ENCODE results near the gene TET1.
A peak's percentile ranks its signal among the peaks of the same experiment; 100 is the strongest.

The TET1 gene

DNA sequence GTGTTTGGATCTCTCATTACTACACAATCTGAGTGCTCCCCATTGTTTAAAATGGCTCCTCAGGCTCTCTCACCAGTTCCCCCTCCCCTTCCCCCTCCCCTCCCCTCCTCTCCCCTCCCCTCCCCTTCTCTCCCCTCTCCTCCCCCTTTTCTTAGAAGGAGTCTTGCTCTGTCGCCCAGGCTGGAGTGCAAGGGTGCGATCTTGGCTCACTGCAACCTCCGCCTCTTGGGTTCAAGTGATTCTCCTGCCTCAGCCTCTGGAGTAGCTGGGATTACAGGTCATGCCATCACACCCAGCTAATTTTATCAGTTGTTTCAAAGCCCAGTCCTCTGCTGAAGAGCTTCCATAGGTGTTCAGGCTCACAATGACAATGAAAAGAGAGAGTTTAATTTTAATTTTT lies 157.3 kb downstream of the TET1 start:
- no peak overlapping the region for H3K4me3 ChIP-seq (ENCODE audit: low read depth, low read length)
- no peak for DNase-seq (ENCODE audit: low read depth)
- TF ChIP-seq, protein P1, sequence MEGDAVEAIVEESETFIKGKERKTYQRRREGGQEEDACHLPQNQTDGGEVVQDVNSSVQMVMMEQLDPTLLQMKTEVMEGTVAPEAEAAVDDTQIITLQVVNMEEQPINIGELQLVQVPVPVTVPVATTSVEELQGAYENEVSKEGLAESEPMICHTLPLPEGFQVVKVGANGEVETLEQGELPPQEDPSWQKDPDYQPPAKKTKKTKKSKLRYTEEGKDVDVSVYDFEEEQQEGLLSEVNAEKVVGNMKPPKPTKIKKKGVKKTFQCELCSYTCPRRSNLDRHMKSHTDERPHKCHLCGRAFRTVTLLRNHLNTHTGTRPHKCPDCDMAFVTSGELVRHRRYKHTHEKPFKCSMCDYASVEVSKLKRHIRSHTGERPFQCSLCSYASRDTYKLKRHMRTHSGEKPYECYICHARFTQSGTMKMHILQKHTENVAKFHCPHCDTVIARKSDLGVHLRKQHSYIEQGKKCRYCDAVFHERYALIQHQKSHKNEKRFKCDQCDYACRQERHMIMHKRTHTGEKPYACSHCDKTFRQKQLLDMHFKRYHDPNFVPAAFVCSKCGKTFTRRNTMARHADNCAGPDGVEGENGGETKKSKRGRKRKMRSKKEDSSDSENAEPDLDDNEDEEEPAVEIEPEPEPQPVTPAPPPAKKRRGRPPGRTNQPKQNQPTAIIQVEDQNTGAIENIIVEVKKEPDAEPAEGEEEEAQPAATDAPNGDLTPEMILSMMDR (IDR thresholded peaks at IDR 0.05; ENCODE audit: control insufficient read depth, extremely low read depth, insufficient read depth) = no peak

DNA sequence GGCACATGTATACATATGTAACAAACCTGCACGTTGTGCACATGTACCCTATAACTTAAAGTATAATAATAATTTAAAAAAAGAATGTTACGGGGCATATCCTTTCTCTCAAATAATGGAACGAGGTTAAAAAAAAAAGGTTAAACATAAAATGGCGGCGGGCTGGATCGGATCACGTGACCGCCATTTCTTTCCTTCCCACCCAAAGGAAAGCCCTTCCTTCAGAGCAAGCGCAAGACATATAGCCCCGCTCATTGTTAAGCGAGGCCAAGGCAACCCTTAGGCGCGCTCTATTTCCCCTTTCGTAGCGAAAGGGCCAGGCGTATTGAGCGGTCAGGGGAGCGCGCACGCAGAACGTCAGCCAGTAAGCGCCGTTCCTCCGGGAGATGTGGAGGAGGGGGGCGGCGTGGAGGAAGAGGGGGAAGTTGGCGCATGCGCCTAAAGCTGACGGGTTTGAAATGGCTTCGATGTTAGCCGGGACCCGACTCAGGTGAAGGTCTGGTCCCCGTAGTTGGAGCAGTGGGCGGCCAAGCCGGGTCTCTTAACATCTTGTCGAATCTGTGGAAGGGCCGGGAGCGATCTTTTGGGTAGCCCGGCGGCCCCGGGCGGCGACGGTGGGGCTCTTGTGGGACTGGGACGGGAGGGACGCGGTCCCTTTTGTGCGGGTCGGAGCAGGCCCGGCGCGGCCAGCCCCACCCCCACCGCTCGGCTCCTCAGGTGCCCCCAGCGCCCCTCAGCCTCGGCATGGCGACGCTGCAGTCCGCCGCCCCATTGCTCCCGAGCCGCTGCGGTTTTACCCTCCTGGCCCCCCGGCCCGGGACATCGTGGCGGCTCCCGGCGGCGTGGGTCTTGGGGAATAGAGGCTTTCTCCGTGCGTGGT lies 160.9 kb downstream of the TET1 start, which contains the start of gene CCAR1:
Gene CCAR1, plus strand, starts transcription at position 447 of the 880 bp plus-strand sequence. CDS start 1,266 bp downstream, outside the sequence.
- DNase-seq (ENCODE audit: low read depth) = peak; percentile 96
- peak within 1 kb of the TSS; percentile 91 for H3K4me3 ChIP-seq (ENCODE audit: low read depth, low read length)
- TF ChIP-seq, protein P1 (IDR thresholded peaks at IDR 0.05; ENCODE audit: control insufficient read depth, extremely low read depth, insufficient read depth) = no peak

DNA sequence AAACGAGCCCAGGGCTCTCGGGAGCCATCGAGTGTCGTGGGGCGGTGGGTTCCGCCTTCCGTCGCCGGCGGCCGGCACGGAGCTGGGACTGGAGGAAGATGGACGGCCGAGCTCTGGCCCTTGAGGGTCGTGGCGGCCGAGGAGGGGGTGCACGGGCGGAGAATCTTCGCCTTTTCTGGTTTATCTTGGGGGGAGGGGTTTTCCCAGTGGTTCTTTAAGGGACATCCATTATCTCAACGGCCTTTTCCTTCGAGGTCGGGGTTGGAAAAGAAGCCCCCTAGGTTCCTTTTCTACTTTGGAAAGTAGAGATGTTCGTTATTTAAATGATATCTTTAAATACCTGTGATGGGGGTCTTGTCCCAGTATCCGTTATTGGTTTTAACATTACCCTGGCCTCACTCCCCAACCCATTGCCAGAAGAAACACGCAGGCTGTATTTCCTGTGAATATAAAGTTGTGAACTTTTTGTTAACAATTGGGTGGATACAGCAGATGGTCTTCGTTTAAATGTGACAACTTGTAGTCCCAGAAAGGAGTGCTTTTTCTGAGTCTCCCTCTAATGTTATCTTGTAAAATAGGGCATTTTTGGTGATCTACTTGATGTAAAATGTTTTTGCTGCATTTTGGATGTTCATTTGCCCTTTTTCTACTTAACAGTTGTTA lies 161.7 kb downstream of the TET1 start:
- peak overlapping the region; percentile 91 for H3K4me3 ChIP-seq (ENCODE audit: low read depth, low read length)
- TF ChIP-seq, protein P1 (IDR thresholded peaks at IDR 0.05; ENCODE audit: control insufficient read depth, extremely low read depth, insufficient read depth) = no peak
- DNase-seq (ENCODE audit: low read depth) = no peak

DNA sequence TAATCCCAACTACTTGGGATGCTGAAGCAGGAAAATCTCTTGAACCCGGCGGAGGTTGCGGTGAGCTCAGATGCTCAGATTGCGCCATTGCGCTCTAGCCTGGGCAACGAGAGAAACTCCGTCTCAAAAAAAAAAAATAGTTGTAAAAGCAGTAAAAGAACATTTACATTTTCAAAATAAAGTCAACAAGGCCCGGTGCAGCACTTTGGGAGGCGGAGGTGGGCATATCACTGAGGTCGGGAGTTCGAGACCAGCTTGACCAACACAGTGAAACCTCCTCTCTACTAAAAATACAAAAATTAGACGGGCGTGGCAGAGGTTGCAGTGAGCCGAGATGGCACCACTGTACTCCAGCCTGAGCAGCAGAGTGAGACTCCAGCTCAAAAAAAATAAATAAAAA lies 164.9 kb downstream of the TET1 start:
- TF ChIP-seq, protein P1 (IDR thresholded peaks at IDR 0.05; ENCODE audit: control insufficient read depth, extremely low read depth, insufficient read depth) = no peak
- H3K4me3 ChIP-seq (ENCODE audit: low read depth, low read length) = no peak overlapping the region
- DNase-seq (ENCODE audit: low read depth) = no peak

DNA sequence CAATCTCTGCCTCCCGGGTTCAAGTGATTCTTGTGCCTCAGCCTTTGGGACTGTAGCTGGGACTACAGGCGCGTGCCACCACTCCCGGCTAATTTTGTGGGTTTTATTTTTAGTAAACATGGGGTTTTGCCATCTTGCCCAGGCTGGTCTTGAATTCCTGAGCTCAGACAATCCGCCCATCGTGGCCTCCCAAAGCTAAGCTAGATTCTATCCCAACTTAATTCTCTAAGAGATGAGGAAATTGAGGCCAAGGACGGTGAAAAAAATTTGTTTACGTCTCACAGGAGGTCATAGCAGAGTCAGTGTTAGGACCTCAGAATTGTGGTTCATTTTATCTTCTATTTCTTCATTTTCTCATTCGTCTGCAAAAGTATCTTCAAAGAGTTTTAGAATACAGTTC lies 167.0 kb downstream of the TET1 start:
- TF ChIP-seq, protein P1 (IDR thresholded peaks at IDR 0.05; ENCODE audit: control insufficient read depth, extremely low read depth, insufficient read depth) = no peak
- no peak for DNase-seq (ENCODE audit: low read depth)
- H3K4me3 ChIP-seq (ENCODE audit: low read depth, low read length) = no peak overlapping the region

DNA sequence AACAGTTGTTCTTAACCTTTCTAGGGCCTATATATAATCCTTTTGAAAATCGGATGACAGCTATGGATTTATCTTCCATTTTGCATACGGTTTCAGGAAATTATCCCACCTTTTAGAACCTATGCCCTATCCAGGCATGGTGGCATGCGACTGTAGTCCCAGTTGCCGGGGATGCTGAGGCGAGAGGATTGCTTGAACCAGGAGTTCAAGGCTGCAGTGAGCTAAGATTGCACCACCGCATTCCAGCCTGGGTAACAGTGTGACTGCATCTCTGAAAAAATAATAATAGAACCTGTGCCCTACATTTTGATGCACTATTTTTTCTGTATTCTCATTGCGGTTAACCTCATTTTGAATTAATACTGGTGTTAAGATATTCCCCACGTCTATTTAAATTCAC lies 172.5 kb downstream of the TET1 start:
- H3K4me3 ChIP-seq (ENCODE audit: low read depth, low read length) = no peak overlapping the region
- TF ChIP-seq, protein P1 (IDR thresholded peaks at IDR 0.05; ENCODE audit: control insufficient read depth, extremely low read depth, insufficient read depth) = no peak
- no peak for DNase-seq (ENCODE audit: low read depth)
